GM18498 (cell line): ENCODE measurements around the gene CUEDC2.
"Not testable (repeated sequence)": the region's sequence is repeated elsewhere in the genome, so short reads cannot be mapped to it uniquely, and the experiment has no call there.

Source experiments
- ATAC-seq: cut with Tn5 transposase; IDR thresholded peaks from one replicate; pipeline ENCODE4 v1.9.1; 2021; ENCODE audit warnings: mild to moderate bottlenecking, moderate library complexity; ENCODE audit not compliant: unreplicated experiment

Gene CUEDC2

DNA sequence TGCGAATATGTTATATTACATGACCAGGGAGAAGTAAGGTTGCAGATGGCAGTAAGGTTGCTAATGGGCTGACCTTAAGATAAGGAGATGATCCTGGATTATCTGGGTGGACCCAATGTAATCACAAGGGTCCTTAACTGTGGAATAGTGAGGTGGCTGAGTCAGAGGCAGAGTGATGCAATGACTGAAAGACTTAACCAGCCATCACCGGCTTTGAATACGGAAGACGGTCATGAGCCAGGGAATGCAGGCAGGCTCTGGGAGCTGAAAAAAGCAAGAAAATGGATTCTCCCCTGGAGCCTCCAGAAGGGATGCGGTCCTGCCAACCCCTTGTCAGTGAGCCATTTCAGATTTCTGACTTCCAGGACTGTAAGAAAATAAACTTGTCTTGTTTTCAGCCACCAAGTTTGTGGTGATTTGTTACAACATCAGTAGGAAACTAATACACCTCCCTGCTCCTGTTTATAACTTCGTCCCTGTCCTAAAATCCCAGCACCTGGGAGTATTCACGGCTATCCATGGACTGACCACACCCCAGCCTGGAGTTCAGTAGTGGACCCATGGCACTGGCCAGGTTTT, 23.6 kb upstream of the CUEDC2 start:
- no peak for ATAC-seq

DNA sequence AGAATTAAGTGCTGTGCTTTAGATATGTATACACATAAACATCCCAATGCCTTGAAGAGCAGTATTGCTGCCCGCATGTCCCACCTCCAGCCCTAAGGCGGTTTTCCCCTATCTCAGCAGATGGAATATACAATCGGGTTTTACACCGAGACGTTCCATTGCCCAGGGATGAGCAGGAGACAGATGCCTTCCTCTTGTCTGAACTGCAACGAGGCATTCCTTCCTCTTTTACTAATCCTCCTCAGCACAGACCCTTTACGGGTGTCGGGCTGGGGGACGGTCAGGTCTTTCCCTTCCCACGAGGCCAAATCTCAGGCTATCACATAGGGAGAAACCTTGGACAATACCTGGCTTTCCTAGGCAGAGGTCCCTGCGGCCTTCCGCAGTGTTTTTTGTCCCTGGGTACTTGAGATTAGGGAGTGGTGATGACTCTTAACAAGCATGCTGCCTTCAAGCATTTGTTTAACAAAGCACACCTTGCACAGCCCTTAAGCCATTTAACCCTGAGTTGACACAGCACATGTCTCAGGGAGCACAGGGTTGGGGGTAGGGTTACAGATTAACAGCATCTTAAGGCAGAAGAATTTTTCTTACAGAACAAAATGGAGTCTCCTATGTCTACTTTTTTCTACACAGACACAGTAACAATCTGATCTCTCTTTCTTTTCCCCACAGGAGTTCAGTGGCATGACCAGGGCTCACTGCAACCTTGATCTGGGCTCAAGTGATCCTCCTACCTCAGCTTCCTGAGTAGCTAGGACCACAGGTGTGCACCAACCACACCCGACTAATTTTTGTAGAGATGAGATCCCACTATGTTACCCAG, 22.5 kb upstream of the CUEDC2 start:
- not testable (repeated sequence) for ATAC-seq

GRCh38 chr10:102453502-102453901, 21.1 kb upstream of the CUEDC2 start:
- no peak for ATAC-seq

GRCh38 chr10:102452672-102453340, 20.4 kb upstream of the CUEDC2 start:
- no peak for ATAC-seq

- ATAC-seq = no peak
Measured at GRCh38 chr10:102451105-102451969, 19.0 kb upstream of the CUEDC2 start, which contains the start of gene C10orf95. C10orf95 (minus strand) TSS chr10:102451543; CDS start chr10:102451093, 450 bp downstream.

- peak; percentile 81 for ATAC-seq
Measured at GRCh38 chr10:102450374-102451104, 18.2 kb upstream of the CUEDC2 start.

GRCh38 chr10:102450124-102450373, 17.7 kb upstream of the CUEDC2 start:
- no peak for ATAC-seq

DNA sequence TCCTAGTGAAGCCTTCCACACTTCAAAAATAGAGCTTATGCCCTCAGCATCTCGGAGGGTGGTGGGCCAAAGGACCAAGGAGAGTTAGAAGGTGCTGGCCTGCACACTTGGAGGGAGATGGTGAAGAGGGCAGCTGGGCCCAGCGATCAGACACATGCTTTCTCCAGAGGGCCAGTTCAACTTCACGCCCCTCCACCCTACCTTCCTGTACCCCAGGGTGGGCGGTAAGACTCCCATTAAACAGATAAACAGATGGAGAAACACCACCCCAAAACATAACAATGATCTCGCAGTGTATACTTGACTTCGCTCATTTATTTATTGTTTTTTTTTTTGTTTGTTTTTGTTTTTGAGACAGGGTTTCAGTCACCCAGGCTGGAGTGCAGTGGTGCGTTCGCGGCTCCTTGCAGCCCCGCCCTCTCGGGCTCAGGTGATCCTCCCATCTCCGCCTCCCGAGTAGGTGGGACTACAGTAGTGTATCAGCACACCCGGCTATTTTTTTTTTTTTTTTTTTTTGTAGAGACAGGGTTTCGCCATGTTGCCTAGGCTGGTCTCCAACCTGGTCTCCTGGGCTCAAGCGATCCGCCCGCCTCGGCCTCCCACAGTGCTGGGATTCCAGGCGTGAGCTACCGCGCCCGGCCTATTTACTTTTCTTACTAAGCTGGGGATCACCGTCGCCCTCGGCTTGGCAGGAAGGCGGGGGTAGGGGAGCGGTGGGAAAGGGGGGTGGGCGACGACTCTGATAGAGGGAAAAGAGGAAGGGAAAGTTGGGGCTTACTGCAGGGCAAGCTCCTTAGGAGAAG, 17.1 kb upstream of the CUEDC2 start:
- ATAC-seq = peak; percentile 53

- ATAC-seq = no peak
Measured at GRCh38 chr10:102444851-102445250, 12.5 kb upstream of the CUEDC2 start.

- no peak for ATAC-seq
Measured at GRCh38 chr10:102438374-102438773, 6.0 kb upstream of the CUEDC2 start.

GRCh38 chr10:102437515-102437914, 5.1 kb upstream of the CUEDC2 start:
- ATAC-seq = no peak

- no peak for ATAC-seq
Measured at GRCh38 chr10:102436312-102436711, 3.9 kb upstream of the CUEDC2 start.

GRCh38 chr10:102435529-102436233, 3.3 kb upstream of the CUEDC2 start:
- ATAC-seq = no peak

DNA sequence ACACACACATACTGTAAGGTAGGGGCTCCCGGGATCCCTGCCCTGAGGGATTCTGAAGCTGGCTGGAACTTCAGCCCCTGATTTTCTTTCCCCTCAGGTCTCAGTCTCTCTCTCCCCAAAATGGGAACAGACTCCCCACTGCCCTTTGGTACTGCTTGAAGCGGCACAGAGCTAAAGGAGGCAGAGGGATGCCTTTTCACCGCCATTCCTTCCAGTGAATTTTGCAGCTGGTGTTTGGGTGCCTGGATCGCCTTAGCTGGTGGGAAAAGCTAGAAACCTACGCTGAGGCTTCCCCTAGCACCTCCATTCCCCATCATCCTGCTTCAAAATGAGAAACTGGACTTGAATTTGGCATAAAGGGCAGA, 2.7 kb upstream of the CUEDC2 start:
- ATAC-seq = no peak

DNA sequence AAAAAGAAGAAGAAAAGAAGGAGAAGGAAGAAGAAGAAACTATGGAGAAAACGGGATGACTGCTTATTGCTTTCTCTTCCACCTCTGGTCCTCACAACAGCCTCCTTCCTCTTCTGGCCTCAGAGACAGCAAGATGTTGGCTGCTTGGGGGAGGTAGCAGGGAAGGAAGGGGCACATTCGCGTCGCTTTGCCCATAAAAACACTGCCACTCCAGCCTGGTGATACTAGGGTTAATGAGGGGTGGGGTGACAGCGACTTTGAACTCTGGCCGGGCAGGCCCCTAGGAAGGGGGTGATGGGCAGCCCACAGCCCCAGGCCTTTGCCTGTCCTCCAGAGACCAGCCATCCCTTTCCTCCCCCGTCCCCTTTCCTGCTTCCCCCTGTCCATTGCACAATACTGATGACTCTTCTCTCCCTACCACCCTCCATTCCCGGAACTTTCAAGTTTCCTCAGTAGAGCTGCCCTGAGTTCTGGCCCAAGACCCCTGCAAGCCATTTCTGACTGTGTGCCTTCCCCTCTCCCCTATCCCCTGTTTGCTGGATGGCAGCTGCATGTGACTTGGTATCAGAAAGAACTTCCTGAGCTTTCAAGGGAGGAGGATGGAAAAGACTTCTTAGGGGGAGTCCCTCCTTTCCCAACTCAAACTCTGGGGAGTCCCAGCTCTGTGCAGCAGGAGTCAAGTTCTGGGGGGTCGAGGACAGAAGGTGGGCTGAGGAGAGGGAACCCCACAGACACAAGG, 2.2 kb upstream of the CUEDC2 start:
- no peak for ATAC-seq

- no peak for ATAC-seq
Measured at GRCh38 chr10:102433619-102434046, 1.3 kb upstream of the CUEDC2 start.

- ATAC-seq = no peak
Measured at GRCh38 chr10:102431452-102432124, 786 bp downstream of the CUEDC2 start.

GRCh38 chr10:102429468-102429867, 2.9 kb downstream of the CUEDC2 start:
- no peak for ATAC-seq
